HepG2 (cell line): Measurements from ENCODE around the gene TLDC2. TPM values are rescaled to one million over a fixed set of nuclear protein-coding genes. Genes with fewer than 3 reads are reported as not detected.
A peak's percentile ranks its signal among the peaks of the same experiment; 100 is the strongest.

Experiments used
- ATF1 ChIP-seq: IDR thresholded peaks from 2 replicates; pipeline ENCODE4 v1.6.1; 2016; ENCODE audit warnings: mild to moderate bottlenecking, control low read depth
- FLYWCH1 ChIP-seq: sonication (generic); formaldehyde crosslinking; IDR thresholded peaks from 2 replicates; pipeline ENCODE4 v1.8.1; 2023; ENCODE audit warnings: mild to moderate bottlenecking, missing genetic modification reagents
- GABPB1 ChIP-seq: IDR thresholded peaks from 2 replicates; pipeline ENCODE4 v1.6.1; 2016; ENCODE audit warnings: mild to moderate bottlenecking, missing genetic modification reagents, moderate library complexity, missing compliant biosample characterization
- GZF1 ChIP-seq: sonication (generic); formaldehyde crosslinking; IDR thresholded peaks from 2 replicates; pipeline ENCODE4 v1.5.1; 2020; ENCODE audit warnings: mild to moderate bottlenecking, missing genetic modification reagents
- HMGA1 ChIP-seq: sonication (generic); formaldehyde crosslinking; conservative IDR thresholded peaks from 2 replicates; pipeline ENCODE4 v1.4.0; 2020; ENCODE audit warnings: missing genetic modification reagents
- PHF20 ChIP-seq: sonication (generic); formaldehyde crosslinking; IDR thresholded peaks from 2 replicates; pipeline ENCODE4 v1.5.0; 2020; ENCODE audit warnings: mild to moderate bottlenecking, missing genetic modification reagents
- RARG ChIP-seq: sonication (generic); formaldehyde crosslinking; IDR thresholded peaks from 2 replicates; pipeline ENCODE4 v1.4.0; 2020; ENCODE audit warnings: low read depth, mild to moderate bottlenecking, missing genetic modification reagents
- RNF2 ChIP-seq: fragments of 450-650 bp; conservative IDR thresholded peaks from 2 replicates; pipeline ENCODE4 v1.6.1; 2016; ENCODE audit warnings: low read depth
- TCF7L2 ChIP-seq: IDR thresholded peaks from 2 replicates; pipeline ENCODE4 v1.6.1; 2011; ENCODE audit warnings: mild to moderate bottlenecking, low read depth, low read length, moderate library complexity
- ZBTB37 ChIP-seq: sonication (generic); formaldehyde crosslinking; IDR thresholded peaks from 2 replicates; pipeline ENCODE4 v1.4.0; 2020; ENCODE audit warnings: mild to moderate bottlenecking, missing genetic modification reagents
- ZFY ChIP-seq: sonication (generic); formaldehyde crosslinking; IDR thresholded peaks from 2 replicates; pipeline ENCODE4 v1.4.0; 2020; ENCODE audit warnings: missing genetic modification reagents
- ZNF138 ChIP-seq: sonication (generic); formaldehyde crosslinking; IDR thresholded peaks from 2 replicates; pipeline ENCODE4 v1.5.0; 2020; ENCODE audit warnings: mild to moderate bottlenecking, low read depth, missing genetic modification reagents
- ZNF230 ChIP-seq: sonication (generic); formaldehyde crosslinking; IDR thresholded peaks from 2 replicates; pipeline ENCODE4 v1.4.0; 2020; ENCODE audit warnings: mild to moderate bottlenecking, missing genetic modification reagents
- ZNF354B ChIP-seq: sonication (generic); formaldehyde crosslinking; IDR thresholded peaks from 2 replicates; pipeline ENCODE4 v1.8.0; 2022; ENCODE audit warnings: mild to moderate bottlenecking, missing genetic modification reagents
- ZNF562 ChIP-seq: sonication (generic); formaldehyde crosslinking; IDR thresholded peaks from 2 replicates; pipeline ENCODE4 v1.8.0; 2022; ENCODE audit warnings: missing genetic modification reagents, borderline replicate concordance
- ZNF598 ChIP-seq: sonication (generic); formaldehyde crosslinking; IDR thresholded peaks from 2 replicates; pipeline ENCODE4 v1.5.1; 2020; ENCODE audit warnings: mild to moderate bottlenecking, missing genetic modification reagents, borderline replicate concordance
- ZNF605 ChIP-seq: sonication (generic); formaldehyde crosslinking; IDR thresholded peaks from 2 replicates; pipeline ENCODE4 v1.8.0; 2022; ENCODE audit warnings: mild to moderate bottlenecking, missing genetic modification reagents
- ZNF672 ChIP-seq: sonication (generic); formaldehyde crosslinking; IDR thresholded peaks from 2 replicates; pipeline ENCODE4 v1.8.1; 2022; ENCODE audit warnings: missing genetic modification reagents
- ZNF7 ChIP-seq: IDR thresholded peaks from 2 replicates; pipeline ENCODE4 v1.6.1; 2016; ENCODE audit warnings: missing biosample characterization, missing genetic modification reagents
- polyA plus RNA-seq, 8 experiments: library from polyadenylated mRNA; depleted of rRNA in 3 of 8; stranded (reverse) in 7 of 8; unstranded in 1 of 8; fragments of >200 nt; fragmentation: Illumina TruSeq in 4 of 8; extraction: Trizol in 4 of 8; gene quantifications; 2 replicates each; pipeline versions ENCODE4 v1.2.1 to v1.2.3, GENCODE V29; 2011 to 2016; ENCODE audit warnings: low read depth in 4 of 8, missing spikeins in 1 of 8, mixed read lengths in 1 of 8; ENCODE audit not compliant: insufficient read depth in 1 of 8
- total RNA-seq, 5 experiments: library from RNA; depleted of rRNA; stranded (reverse); fragments of >200 nt; fragmentation: Illumina TruSeq; extraction: Trizol; gene quantifications; 2 replicates each; pipeline ENCODE4 v1.2.3, GENCODE V29; 2016; ENCODE audit warnings: low read depth in 1 of 5
- TF ChIP-seq, protein P1 (sequence below): sonication (generic); formaldehyde crosslinking; IDR thresholded peaks from 2 replicates; pipeline ENCODE4 v1.4.0; 2020; ENCODE audit warnings: missing genetic modification reagents
- TF ChIP-seq, protein P2 (sequence below): sonication (generic); formaldehyde crosslinking; IDR thresholded peaks from 2 replicates; pipeline ENCODE4 v1.8.0; 2023; ENCODE audit warnings: mild to moderate bottlenecking, missing genetic modification reagents
- TF ChIP-seq, protein P3 (sequence below): sonication (generic); formaldehyde crosslinking; IDR thresholded peaks from 2 replicates; pipeline ENCODE4 v1.8.1; 2023; ENCODE audit warnings: mild to moderate bottlenecking, missing genetic modification reagents, borderline replicate concordance
- TF ChIP-seq, protein P4 (sequence below): sonication (generic); formaldehyde crosslinking; IDR thresholded peaks from 2 replicates; pipeline ENCODE4 v1.4.0; 2020; ENCODE audit warnings: missing genetic modification reagents, borderline replicate concordance

The TLDC2 gene
- total and polyA plus RNA-seq, 2 of the 13 experiments (the other 11 are each of a cell fraction or from before 2014, with no cell fraction given), result 1.5 to 1.6 TPM

GRCh38 chr20:36871640-36872570 lies 4.0 kb upstream of the TLDC2 start (continued):
- TF ChIP-seq, protein P1, sequence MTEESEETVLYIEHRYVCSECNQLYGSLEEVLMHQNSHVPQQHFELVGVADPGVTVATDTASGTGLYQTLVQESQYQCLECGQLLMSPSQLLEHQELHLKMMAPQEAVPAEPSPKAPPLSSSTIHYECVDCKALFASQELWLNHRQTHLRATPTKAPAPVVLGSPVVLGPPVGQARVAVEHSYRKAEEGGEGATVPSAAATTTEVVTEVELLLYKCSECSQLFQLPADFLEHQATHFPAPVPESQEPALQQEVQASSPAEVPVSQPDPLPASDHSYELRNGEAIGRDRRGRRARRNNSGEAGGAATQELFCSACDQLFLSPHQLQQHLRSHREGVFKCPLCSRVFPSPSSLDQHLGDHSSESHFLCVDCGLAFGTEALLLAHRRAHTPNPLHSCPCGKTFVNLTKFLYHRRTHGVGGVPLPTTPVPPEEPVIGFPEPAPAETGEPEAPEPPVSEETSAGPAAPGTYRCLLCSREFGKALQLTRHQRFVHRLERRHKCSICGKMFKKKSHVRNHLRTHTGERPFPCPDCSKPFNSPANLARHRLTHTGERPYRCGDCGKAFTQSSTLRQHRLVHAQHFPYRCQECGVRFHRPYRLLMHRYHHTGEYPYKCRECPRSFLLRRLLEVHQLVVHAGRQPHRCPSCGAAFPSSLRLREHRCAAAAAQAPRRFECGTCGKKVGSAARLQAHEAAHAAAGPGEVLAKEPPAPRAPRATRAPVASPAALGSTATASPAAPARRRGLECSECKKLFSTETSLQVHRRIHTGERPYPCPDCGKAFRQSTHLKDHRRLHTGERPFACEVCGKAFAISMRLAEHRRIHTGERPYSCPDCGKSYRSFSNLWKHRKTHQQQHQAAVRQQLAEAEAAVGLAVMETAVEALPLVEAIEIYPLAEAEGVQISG (CRISPR knock-in tag), result peak; percentile 47
- TF ChIP-seq ATF1 (CRISPR knock-in tag) (no peak), GABPB1 (peak; percentile 42), FLYWCH1 (CRISPR knock-in tag) (0 out of 2 replicates have a peak, but pooled peaks have one; percentile 81), ZBTB37 (CRISPR knock-in tag) (no peak), ZNF672 (CRISPR knock-in tag) (no peak), RNF2 (no peak), RARG (CRISPR knock-in tag) (no peak), ZNF230 (CRISPR knock-in tag) (no peak), GZF1 (0 out of 2 replicates have a peak, but pooled peaks have one; percentile 51), ZNF605 (CRISPR knock-in tag) (peak; percentile 94), HMGA1 (CRISPR knock-in tag) (no peak), ZNF598 (CRISPR knock-in tag) (peak; percentile 85; the same call in 1 of the 2 replicates), ZNF354B (no peak), ZNF138 (CRISPR knock-in tag) (no peak; the same call in 1 of the 2 replicates), ZFY (CRISPR knock-in tag) (peak; percentile 51; the same call in 1 of the 2 replicates), ZNF7 (CRISPR knock-in tag) (no peak), PHF20 (CRISPR knock-in tag) (no peak), TCF7L2 (no peak), ZNF562 (CRISPR knock-in tag) (no peak)
- TF ChIP-seq, protein P2, sequence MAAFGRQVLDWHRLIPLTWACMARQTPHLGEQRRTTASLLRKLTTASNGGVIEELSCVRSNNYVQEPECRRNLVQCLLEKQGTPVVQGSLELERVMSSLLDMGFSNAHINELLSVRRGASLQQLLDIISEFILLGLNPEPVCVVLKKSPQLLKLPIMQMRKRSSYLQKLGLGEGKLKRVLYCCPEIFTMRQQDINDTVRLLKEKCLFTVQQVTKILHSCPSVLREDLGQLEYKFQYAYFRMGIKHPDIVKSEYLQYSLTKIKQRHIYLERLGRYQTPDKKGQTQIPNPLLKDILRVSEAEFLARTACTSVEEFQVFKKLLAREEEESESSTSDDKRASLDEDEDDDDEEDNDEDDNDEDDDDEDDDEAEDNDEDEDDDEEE (CRISPR knock-in tag), result no peak
- TF ChIP-seq, protein P3, sequence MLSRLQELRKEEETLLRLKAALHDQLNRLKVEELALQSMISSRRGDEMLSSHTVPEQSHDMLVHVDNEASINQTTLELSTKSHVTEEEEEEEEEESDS (CRISPR knock-in tag), result no peak
- TF ChIP-seq, protein P4, sequence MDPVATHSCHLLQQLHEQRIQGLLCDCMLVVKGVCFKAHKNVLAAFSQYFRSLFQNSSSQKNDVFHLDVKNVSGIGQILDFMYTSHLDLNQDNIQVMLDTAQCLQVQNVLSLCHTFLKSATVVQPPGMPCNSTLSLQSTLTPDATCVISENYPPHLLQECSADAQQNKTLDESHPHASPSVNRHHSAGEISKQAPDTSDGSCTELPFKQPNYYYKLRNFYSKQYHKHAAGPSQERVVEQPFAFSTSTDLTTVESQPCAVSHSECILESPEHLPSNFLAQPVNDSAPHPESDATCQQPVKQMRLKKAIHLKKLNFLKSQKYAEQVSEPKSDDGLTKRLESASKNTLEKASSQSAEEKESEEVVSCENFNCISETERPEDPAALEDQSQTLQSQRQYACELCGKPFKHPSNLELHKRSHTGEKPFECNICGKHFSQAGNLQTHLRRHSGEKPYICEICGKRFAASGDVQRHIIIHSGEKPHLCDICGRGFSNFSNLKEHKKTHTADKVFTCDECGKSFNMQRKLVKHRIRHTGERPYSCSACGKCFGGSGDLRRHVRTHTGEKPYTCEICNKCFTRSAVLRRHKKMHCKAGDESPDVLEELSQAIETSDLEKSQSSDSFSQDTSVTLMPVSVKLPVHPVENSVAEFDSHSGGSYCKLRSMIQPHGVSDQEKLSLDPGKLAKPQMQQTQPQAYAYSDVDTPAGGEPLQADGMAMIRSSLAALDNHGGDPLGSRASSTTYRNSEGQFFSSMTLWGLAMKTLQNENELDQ (CRISPR knock-in tag), result no peak
